Tibial nerve (tissue), 4 donors: ENCODE results near the gene EXD3.

Experiments used
- EP300 ChIP-seq, 2 donors: sonication (generic); formaldehyde crosslinking; IDR thresholded peaks; one replicate each; pipeline ENCODE4 v1.6.1; 2017; ENCODE audit warnings: antibody characterized with exemption in 2 of 2, mild to moderate bottlenecking in 1 of 2
- TF ChIP-seq, protein P1 (sequence below), 5 experiments: fragments of 200-600 bp in 3 of 5; fragments of 450-650 bp in 2 of 5; sonication (generic) in 3 of 5; IDR thresholded peaks; one replicate each; pipeline ENCODE4 v1.5.1; 2016 to 2019; ENCODE audit warnings: antibody characterized with exemption in 5 of 5, mild to moderate bottlenecking in 3 of 5, moderate library complexity in 2 of 5

- TF ChIP-seq, protein P1, sequence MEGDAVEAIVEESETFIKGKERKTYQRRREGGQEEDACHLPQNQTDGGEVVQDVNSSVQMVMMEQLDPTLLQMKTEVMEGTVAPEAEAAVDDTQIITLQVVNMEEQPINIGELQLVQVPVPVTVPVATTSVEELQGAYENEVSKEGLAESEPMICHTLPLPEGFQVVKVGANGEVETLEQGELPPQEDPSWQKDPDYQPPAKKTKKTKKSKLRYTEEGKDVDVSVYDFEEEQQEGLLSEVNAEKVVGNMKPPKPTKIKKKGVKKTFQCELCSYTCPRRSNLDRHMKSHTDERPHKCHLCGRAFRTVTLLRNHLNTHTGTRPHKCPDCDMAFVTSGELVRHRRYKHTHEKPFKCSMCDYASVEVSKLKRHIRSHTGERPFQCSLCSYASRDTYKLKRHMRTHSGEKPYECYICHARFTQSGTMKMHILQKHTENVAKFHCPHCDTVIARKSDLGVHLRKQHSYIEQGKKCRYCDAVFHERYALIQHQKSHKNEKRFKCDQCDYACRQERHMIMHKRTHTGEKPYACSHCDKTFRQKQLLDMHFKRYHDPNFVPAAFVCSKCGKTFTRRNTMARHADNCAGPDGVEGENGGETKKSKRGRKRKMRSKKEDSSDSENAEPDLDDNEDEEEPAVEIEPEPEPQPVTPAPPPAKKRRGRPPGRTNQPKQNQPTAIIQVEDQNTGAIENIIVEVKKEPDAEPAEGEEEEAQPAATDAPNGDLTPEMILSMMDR (IDR thresholded peaks at IDR 0.05) = no peak
- no peak for TF ChIP-seq EP300 (IDR thresholded peaks at IDR 0.05)
Observed at GRCh38 chr9:137395666-137396010, 27.3 kb downstream of the EXD3 start.
